Fibroblast of skin of right quadriceps (primary cell): ENCODE measurements around the gene SH3RF1.

Experiments
- DNase-seq: peaks from one replicate; pipeline ENCODE4 v3.0.0-alpha.2; 2013

SH3RF1 gene

GRCh38 chr4:169131556-169132208 lies 139.1 kb downstream of the SH3RF1 start:
- DNase-seq: no peak

- DNase-seq: peak; percentile 84
Measured at GRCh38 chr4:169128902-169129301, 141.9 kb downstream of the SH3RF1 start.

GRCh38 chr4:169127314-169127713 lies 143.4 kb downstream of the SH3RF1 start:
- no peak for DNase-seq

- no peak for DNase-seq
Measured at GRCh38 chr4:169124661-169125060, 146.1 kb downstream of the SH3RF1 start.

- DNase-seq: no peak
Measured at GRCh38 chr4:169122422-169122821, 148.3 kb downstream of the SH3RF1 start.

- no peak for DNase-seq
Measured at GRCh38 chr4:169121861-169122382, 148.8 kb downstream of the SH3RF1 start.

GRCh38 chr4:169120624-169121023 lies 150.1 kb downstream of the SH3RF1 start:
- no peak for DNase-seq

- DNase-seq: no peak
Measured at GRCh38 chr4:169119536-169119935, 151.2 kb downstream of the SH3RF1 start.

- DNase-seq: peak; percentile 88
Measured at GRCh38 chr4:169117591-169118081, 153.1 kb downstream of the SH3RF1 start.

- peak; percentile 28 for DNase-seq
Measured at GRCh38 chr4:169116270-169116901, 154.4 kb downstream of the SH3RF1 start.

- peak; percentile 97 for DNase-seq
Measured at GRCh38 chr4:169115897-169116254, 154.9 kb downstream of the SH3RF1 start.

- no peak for DNase-seq
Measured at GRCh38 chr4:169115144-169115896, 155.4 kb downstream of the SH3RF1 start.

GRCh38 chr4:169114341-169114974 lies 156.3 kb downstream of the SH3RF1 start:
- DNase-seq: no peak

- DNase-seq: no peak
Measured at GRCh38 chr4:169110633-169111032, 160.1 kb downstream of the SH3RF1 start.

- no peak for DNase-seq
Measured at GRCh38 chr4:169109035-169109675, 161.6 kb downstream of the SH3RF1 start.

- no peak for DNase-seq
Measured at GRCh38 chr4:169108303-169108702, 162.5 kb downstream of the SH3RF1 start.

GRCh38 chr4:169107528-169107927 lies 163.2 kb downstream of the SH3RF1 start:
- no peak for DNase-seq

- no peak for DNase-seq
Measured at GRCh38 chr4:169106696-169107229, 164.0 kb downstream of the SH3RF1 start.

- no peak for DNase-seq
Measured at GRCh38 chr4:169105620-169106019, 165.1 kb downstream of the SH3RF1 start.

GRCh38 chr4:169103966-169104412 lies 166.8 kb downstream of the SH3RF1 start:
- DNase-seq: no peak

- DNase-seq: no peak
Measured at GRCh38 chr4:169102026-169102425, 168.7 kb downstream of the SH3RF1 start.

- DNase-seq: no peak
Measured at GRCh38 chr4:169100670-169101101, 170.1 kb downstream of the SH3RF1 start.
